ENCODE measurements around the gene SPSB2.
A peak's percentile ranks its signal among the peaks of the same experiment; 100 is the strongest.

The SPSB2 gene

DNA sequence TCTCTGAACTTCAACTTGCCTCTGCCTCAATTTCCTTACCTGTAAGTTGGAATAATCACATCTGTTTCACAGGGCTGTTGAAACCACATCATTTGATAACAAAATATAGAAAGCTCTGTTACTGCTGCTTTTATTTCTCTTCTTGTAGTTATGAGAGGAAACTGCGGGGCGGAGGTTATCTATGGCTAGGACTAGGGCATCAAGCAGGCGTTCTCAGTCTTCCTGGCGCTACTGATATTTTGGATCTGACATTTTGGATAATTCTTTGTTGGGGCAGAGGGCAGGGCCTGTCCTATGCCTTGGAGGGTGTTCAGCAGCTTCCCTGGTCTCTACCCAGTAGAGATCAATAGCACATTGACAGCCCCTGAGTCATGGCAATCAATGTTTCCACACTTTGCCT is 41.0 kb downstream of the SPSB2 start:
- DNase-seq (ENCODE audit: low spot score), result no peak

DNA sequence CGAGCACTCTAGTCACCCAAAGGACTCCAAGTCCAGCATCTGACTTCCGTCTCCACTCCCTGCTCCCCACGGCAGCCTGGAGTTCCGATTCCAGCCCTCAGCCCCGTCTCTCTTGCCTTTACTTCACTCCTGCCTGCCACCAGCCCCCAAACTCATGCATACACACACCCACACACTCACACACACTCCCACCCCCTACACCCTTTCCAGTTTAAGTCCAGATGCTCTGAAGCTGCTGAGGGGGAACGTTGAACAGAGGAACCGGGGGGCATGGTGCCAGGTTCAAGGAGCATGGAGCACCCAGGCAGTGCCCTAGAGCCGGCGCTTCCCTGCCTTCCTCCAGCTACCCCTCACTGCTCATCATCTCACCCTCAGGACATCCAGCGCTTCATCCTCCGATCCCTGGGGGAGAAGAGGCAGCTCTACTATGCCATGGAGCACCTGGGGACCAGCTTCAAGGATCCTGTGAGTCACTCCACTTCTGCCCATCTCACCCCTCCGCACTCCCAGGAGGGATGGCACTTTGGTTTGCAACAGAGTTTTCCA is 41.6 kb downstream of the SPSB2 start:
- no peak for DNase-seq (ENCODE audit: low spot score)

DNA sequence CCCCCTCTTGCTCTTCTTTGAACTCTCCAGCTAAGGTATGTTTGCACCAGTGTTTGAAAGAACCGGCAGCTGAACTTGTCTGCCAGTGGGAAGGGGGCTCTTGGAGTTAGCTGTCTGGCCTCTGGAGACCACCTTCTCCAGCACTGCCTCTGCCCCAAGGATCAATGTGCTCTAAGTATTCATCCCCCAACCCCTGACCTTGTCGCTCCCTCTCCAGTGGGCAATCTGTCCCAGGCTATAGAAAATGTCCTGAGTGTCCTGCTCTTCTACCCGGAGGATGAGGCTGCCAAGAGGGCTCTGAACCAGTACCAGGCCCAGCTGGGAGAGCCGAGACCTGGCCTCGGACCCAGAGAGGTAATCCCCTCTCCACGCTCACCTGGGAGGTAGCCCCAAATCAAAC is 42.1 kb downstream of the SPSB2 start:
- no peak for DNase-seq (ENCODE audit: low spot score)

DNA sequence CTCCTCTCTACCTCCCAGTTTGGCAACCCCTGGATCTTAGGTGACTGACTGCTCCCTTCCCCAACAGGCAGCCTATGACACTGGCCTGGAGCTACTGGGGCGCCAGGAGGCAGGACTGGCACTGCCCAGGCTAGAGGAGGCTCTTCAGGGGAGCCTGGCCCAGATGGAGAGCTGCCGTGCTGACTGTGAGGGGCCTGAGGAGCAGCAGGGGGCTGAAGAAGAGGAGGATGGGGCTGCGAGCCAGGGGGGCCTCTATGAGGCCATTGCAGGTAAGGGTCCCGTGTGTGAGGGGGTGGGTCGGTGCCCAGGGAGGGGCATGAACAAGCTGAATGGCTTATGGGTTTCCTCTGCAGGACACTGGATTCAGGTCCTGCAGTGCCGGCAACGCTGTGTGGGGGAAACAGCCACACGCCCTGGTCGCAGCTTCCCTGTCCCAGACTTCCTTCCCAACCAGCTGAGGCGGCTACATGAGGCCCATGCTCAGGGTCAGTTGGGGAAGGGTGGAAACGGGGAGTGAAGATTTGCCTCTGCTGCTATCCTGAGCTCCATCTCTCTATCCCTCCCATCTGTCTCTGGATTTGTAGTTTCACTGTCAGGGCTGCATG is 42.7 kb downstream of the SPSB2 start:
- no peak for DNase-seq (ENCODE audit: low spot score)

DNA sequence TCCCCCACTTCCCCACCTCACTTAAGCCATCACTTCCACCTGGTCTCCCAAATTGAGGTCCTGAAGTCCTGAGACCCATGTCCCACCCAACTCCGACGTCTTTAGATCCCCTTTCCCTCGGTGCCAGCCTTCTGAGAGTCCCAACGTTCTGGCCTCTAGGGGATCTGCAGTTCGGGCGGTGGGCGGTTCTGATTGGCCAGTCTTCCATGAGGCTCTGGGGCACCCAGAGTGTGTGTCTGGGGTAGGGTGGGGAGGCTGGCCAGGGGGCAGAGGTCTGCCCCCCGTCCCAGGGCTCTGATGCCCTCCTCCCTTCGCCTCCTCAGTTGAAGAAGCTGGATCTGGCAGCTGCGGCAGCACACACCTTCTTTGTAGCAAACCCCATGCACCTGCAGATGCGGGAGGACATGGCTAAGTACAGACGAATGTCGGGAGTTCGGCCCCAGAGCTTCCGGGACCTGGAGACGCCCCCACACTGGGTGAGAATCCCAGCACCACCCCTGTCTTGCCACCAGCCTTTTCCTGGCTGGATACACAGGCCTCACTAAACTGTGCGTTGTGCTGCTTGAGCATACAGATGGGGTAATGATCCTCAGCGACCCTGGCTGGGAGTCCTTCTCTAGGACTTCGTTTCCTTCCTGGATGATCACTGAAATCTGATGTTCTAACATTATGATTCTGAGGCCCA is 43.4 kb downstream of the SPSB2 start:
- no peak for DNase-seq (ENCODE audit: low spot score)

DNA sequence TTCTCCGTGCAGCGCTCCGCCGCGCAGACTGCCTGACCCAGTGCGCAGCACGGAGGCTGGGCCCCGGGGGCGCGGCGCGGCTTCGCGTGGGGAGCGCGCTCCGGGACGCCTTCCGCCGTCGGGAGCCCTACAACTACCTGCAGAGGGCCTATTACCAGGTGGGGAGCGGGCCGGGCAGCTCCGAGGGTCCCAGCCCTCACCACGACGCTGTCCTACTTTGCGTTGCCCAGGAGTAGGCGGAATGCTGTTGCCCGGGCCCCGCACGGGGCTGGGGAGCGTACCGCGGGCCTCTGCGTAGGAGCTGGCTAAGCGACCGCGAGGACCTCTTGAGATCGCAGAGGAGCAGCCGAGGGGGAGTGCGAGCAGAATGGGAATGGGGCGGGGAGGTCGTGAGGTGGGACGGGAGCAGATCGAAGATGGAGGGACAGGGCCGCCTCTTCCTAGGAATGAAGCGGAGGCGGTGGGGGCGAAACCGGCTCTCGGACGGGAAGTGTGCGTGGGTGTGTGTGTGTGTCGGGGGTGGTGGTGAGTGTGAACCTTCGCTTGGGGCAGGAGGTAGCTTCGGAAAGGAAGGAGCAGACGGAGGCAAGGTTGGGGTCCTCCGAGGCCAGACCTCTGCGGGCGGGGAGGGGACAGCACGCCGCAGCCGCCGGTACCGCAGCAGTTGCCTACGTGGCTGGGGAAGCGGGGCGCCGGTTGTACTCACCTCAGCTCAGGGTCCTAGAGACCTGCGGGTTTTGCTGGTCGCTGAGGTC is 44.1 kb downstream of the SPSB2 start:
- no peak for DNase-seq (ENCODE audit: low spot score)

DNA sequence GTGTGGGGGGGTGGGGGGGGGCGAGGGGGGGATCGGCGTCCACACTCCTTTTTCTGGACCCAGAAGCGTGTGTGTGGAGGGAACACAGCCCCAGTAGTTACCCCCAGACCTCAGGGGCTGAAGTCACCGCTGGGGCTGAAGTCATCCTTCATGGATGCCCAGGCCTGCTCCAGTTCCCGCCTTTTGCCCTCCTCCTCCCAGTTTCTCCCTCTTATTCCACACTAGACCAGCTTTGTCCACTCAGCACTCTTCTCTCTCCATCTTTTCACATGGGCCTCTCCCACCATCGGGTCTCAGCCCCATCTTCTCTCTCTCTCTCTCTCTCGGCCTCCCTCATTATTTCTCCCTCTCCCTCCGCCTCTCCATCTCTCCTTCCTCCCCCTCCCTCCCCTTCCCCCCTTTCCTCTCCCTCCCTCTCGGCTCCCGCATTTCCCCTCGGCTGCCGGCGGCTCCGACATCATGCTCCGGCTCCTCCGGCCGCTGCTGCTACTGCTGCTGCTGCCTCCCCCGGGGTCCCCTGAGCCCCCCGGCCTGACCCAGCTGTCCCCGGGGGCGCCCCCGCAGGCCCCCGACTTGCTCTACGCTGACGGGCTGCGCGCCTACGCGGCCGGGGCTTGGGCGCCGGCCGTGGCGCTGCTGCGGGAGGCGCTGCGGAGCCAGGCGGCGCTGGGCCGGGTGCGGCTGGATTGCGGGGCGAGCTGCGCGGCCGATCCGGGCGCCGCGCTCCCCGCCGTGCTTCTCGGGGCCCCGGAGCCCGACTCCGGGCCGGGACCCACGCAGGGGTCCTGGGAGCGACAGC is 44.9 kb downstream of the SPSB2 start, which contains the start of gene P3H3:
TSS of gene P3H3 (plus strand) at position 426 of the 799 bp plus-strand sequence. CDS start at position 460, 34 bp downstream.
- no peak for DNase-seq (ENCODE audit: low spot score)

DNA sequence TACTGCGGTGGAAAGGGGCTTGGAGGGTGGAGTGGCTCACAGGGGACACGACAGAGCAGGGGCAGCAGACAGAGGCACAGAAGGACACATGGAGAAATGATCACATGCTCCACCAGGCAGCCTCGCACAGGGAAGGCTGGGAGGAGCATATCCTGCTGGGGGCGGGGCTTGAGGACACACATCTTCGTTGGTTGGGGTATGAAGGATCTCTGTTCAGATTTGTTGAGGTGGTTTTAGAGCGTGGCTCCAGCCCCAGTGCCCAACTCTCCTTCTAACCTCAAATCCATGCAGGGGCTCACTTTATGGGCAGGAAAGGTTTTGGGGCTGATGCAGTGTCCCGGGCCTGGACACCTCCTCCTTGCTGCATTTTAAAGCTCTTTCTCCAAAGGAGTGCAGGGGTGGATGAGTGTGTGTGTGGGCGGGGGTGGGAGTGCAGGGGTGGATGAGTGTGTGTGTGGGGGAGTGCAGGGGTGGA is 45.6 kb downstream of the SPSB2 start:
- peak; percentile 60 for DNase-seq (ENCODE audit: low spot score)

DNA sequence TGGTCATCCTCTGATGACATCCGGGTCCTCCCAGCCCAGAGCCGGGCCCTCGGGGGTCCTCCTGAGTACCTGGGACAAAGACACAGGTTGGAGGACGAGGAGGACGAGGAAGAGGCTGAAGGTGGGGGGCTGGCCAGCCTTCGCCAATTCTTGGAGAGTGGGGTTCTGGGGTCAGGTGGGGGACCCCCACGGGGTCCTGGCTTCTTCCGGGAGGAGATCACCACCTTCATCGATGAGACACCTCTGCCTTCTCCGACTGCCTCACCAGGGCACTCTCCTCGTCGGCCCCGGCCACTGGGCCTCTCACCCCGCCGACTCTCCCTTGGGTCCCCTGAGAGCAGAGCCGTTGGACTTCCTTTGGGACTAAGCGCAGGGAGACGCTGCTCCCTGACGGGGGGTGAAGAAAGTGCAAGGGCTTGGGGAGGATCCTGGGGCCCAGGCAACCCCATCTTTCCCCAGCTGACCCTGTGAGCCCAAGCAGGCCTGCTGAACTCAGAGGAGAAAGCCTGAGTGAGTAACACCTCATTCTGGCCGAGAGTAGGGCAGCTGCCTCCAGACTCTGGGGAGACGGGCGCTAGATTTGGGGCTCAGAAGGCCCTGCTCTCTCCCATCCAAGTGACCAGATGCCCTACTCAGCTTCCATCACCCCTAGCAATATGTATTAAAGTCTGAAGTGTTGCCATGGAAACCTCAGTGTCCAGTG is 46.2 kb downstream of the SPSB2 start:
- DNase-seq (ENCODE audit: low spot score), result no peak

DNA sequence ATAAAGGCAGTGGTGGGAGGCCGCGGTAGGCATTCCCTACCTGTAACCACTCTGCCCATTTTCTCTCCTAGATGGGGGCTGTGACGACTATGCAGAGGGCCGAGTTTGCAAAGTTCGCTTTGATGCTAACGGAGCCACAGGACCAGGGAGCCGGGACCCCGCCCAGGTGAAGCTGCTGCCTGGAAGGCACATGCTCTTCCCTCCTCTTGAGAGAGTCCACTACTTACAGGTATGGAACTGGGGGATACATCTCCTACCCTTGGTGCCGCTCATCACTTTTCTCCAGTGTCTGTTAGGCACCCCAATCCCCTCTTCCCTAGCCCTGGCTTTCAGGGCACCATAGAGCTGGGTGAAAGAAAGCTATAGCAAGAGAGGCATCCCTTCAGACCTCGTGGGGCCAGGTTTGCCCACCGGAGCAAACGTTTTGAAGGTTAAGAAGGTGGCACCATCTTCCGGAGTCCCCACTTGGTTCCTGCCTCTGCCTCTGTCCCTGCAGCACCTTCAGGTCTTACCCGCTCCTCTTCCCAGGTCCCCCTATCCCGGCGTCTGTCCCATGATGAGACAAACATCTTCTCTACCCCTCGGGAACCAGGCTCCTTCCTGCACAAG is 46.9 kb downstream of the SPSB2 start:
- DNase-seq (ENCODE audit: low spot score), result no peak

DNA sequence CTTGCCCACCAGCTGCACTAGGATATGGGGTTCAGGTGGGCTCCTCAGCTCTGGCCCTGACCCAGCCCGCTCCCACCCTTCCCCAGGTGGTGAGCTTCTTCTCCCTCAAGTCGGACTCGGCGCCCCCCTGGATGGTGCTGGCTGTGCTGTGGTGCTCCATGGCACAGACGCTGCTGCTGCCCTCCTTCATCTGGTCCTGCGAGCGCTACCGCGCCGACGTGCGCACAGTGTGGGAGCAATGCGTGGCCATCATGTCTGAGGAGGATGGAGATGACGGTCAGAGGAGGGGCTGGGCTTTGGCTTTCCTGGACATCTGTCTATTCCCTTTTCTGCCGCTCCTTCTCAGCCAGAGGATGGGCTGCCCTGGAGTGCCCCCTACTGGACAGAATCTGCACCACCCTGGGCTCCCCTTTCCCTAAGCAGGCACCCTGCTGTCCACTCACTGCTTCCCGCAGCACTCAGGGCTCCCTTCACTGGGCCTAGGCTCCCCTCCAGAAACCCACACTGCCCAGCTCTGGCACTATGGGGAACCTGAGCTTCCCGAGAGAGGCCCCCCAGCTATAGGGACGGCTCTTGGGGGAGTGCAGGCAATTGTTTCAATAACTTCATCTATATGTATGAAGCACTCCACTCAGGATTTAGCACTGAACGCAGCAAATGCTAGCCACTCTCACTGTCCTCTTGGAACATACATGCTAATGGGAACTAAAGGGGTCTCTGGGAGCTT is 47.5 kb downstream of the SPSB2 start:
- DNase-seq (ENCODE audit: low spot score), result peak; percentile 77

DNA sequence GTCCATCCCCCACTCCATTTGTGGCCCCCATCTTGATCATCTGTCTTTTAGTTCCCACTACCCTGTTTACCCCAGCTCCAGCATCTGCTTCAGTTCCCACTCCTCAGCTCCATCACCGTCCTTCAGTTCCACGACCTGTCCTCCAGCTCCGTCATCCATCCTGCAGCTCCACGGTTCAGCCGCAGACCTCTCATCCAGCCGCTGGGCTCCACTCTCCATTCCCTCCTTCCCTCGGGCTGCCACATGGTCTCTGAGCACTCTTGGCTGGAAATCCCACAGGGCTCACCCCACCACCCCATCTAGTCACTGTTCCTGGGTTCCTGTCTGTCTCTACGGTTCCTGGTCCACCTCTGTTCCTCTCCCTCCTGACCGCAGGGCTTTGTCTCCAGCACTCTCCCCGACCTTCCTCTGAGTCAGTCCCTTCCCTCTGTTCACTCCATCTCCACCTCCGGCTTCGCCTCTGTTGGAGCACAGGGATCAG is 48.2 kb downstream of the SPSB2 start:
- no peak for DNase-seq (ENCODE audit: low spot score)

DNA sequence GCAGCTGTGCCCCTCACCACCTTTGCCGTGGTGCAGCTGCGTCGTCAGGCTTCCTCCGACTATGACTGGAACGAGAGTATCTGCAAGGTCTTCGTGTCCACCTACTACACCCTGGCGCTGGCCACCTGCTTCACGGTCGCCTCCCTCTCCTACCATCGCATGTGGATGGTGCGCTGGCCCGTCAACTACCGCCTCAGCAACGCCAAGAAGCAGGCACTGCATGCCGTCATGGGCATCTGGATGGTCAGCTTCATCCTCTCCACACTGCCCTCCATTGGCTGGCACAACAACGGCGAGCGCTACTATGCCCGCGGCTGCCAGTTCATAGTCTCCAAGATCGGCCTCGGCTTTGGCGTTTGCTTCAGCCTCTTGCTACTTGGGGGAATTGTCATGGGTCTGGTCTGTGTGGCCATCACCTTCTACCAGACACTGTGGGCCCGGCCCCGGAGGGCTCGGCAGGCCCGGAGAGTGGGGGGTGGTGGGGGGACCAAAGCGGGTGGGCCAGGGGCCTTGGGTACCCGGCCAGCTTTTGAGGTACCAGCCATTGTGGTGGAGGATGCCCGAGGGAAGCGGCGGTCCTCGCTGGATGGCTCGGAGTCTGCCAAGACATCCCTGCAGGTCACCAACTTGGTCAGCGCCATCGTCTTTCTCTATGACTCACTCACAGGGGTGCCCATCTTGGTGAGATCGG is 48.9 kb downstream of the SPSB2 start:
- no peak for DNase-seq (ENCODE audit: low spot score)

DNA sequence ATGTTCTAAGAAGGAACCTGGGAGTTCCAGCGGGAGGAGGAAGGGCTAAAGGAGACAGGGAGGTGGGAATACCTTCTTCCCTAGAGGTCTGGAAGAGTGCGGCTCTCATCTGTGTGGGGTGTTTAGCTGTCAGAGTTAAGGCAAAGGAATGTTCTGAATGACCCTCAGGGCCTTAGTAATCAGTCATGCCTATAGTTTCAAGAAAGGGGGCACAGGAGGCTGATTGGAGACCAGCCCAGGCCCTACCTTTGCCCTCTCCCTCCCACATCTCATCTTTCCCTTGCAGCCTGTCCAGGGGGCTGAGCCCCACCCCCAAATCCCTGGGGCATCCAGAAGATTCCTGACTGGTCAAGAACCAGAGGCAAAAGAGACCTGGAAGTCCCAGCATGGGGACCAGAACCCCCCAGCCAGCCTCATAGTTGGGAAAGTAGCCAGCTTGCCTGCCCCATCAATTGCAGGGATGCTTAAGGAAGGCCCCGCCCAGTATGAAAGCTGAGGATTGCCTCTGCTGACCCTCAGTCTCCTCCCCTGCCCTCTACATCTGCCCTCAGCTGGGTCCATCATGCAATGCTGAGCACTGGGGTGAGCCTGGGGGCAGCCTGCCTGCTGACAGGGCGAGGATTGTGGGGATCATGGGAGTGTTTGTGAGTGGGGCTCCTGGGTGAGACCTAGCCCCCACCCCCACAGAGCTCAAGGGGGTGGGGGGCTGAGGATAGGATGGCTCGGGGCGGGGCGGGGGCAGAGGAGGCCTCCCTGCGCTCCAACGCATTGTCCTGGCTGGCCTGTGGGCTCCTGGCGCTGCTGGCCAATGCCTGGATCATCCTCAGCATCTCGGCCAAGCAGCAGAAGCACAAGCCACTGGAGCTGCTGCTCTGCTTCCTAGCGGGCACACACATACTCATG is 49.7 kb downstream of the SPSB2 start:
- DNase-seq (ENCODE audit: low spot score), result no peak

DNA sequence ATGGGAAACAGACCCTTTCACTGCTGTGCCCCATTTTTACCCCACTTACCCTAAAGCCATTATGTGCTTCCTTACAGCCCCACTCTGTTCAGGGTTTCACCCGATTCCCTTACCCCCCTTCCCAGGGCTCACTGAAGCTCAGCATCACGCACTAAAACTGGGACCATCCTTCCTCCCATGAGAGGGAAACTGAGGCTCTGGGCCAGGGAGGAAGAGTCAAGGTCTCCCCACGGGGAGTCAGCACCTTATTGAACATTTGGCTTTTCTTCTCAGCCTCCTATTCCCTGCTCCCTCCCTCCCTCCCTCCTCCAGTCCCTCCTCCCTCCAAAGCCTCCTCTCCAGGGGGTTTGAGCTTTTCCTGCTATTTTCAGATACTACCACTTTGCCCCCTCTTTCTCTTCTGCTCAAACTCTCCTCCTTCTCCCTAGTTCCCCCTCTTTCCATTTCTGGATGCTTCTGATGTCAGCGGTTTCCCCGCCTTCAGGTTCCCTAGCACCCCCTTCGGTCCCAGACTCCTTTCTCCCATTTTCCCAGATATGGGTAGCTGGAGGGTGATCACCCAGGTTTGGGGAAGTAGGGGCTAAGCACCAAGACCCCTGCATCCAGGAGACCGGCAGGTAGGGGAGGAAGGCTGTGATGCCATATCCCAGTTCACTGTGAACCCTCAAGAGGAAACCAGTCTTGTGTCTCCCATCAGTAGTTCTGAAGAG is 50.5 kb downstream of the SPSB2 start:
- no peak for DNase-seq (ENCODE audit: low spot score)

DNA sequence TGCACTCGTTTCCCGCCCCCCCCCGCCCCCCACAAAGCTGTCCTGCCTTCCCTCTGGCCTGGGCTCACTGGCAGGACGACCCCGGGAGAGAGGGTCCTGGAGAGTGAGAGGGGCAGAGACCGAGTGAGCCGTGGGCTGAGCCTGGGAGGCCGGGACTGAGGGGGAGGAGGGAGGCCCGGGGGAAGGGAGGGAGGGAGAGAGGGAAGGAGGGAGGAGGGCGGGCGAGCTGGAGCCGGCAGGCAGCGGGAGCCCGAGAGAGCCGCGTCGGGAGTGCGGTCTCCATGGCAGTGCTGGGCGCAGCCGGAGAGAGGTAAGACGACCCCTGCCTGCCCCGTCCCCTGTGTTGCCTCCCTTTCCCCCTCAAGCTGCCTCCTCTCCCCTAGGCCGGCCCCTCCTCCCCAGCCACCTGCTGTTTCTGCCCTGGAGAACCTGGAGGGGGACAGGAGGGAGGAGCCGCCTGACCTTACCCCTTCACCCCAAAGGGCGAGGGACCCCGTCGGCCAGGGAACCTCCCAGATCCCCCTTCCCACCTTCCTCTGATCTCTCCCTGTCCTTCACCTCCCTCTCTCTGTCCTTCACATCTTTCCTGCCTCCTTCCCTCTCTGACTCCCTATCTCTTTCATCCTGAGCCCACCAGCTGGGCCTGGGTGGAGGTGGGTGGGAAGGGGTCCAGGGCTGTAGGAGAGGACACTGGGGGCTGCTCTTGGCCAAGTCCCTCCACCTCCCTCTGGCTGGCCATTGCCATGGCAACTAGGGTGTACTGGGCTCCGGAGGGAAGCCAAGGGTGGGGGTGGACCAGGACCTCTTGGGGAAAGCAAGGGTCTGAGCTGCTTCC is 51.3 kb downstream of the SPSB2 start, which contains the start of gene GPR162:
TSS of gene GPR162 (plus strand) at position 231 of the 835 bp plus-strand sequence. CDS start 2,078 bp downstream, outside the sequence.
- DNase-seq (ENCODE audit: low spot score), result no peak

Data from globus pallidus (tissue), 1 donor.